ENCODE measurements around the gene CCNL2.

GRCh38 chr1:1399872-1400575, 889 bp upstream of the CCNL2 start:
- no peak for TF ChIP-seq ZNF792 (tag by site-specific recombination; IDR thresholded peaks at IDR 0.05)
- TF ChIP-seq ZNF423 (tag by site-specific recombination; IDR thresholded peaks at IDR 0.05): no peak
- TF ChIP-seq REPIN1 (tag by site-specific recombination; IDR thresholded peaks at IDR 0.05; ENCODE audit: low read depth): no peak
